ENCODE measurements around the gene ZNF185.
"Not testable (repeated sequence)": the region's sequence is repeated elsewhere in the genome, so short reads cannot be mapped to it uniquely, and the experiment has no call there.

ZNF185 gene

DNA sequence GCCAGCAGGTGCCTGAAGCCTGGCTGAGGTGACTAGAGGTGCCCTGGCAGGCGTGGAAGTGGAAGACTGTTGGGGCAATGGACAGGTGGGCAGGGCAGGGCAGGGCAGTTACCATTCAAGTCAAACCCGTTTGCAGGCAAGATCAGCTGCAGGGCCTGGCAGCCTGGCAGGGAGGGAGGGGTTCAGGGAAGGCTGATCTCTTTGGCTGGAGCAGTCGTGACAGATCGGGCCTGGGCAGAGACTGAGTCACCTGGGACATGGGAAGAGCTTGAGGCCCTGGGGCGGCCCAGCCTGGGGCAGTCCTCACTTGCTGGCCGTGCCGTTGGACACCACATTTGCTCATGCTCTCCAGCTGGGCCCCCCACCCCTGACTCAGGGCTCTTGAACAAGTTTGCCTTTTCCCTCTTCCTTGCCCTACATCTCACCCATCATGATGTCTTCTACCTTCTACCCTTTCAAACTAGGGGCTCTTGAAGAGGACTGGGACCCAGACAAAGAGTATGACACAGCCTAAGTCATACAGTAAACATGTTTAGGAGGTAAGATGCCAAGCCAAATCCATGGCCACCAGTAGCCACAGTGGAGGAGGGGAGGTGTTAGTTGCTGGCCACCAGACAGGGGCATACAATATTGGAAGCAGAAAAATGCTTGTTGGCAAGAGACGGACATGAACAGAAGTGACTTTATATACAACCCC lies 2.0 kb upstream of the ZNF185 start:
- no peak for DNase-seq

DNA sequence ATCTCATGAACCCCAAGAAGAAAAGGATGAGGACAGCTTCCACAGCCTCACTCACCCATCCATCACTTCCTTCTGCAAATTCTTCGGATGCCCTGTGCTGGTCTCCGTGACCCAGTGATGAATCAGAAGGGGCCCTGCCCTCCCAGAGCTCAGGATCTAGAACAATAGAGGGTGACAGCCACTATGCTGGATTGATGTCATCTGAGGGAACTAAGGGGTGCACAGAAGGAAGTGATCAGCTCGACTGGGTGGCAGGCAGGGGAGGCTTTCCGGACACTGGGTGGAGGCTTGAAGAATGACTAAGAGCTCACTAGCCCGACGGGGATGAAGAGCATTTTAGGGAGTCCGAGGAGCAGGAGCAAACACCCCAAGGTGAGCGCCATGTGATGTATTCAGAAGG lies 1.4 kb upstream of the ZNF185 start:
- no peak for DNase-seq

DNA sequence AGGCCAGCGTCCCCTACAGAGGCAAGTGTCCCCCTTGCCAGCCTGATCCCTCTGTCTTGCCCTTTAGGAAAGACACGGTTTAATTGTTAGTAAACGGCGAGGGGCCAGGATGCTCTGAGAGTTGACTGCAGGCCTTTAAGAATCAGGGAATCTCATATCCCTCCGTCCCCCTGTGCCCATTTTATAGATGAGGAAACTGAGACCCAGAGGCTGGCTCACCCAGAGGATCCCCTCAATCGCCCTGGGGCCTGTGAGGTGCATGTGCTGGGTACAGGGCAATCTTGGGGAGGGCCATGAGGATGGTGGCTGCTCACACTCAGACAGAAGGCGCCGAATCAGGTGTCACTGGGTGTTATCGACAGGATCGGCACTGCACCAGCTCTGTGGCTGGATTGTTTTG lies 575 bp downstream of the ZNF185 start:
- DNase-seq: no peak

DNA sequence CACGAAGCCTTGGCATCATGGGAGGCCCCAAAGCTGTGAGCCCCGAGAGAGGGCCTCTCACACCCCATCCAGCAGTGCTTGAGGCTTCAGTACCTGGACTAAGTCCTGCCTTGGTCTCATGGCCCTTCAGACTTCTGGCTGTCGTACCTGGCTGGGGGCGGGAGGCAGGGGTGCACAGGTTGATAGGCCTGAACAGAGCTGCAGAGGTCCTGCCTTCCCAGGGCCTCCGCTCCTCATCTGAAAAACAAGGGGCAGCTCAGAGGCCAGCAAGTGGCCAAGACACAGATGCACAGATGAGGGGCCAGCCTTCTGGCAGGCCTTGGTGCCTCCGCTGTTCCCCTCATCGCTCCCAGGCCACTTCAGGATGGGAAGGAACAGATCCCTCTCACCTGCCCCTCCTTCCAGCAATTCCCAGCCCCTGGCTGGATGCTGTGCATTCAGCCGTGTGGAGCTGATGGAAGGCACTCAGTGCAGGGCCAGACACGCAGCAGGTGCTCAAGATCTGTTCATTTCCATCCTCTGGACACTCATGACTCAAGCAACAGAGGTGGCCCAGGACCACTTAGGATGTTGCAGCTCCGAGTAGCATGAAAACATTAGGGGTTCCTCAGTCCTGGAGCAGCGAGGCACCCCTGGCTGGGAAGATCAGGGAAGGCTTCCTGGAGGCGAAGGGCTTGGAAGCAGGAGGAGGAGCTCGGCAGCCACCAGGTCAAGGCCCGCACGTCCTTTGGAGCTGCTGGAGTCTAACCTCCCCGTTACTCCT lies 1.4 kb downstream of the ZNF185 start:
- no peak for DNase-seq

DNA sequence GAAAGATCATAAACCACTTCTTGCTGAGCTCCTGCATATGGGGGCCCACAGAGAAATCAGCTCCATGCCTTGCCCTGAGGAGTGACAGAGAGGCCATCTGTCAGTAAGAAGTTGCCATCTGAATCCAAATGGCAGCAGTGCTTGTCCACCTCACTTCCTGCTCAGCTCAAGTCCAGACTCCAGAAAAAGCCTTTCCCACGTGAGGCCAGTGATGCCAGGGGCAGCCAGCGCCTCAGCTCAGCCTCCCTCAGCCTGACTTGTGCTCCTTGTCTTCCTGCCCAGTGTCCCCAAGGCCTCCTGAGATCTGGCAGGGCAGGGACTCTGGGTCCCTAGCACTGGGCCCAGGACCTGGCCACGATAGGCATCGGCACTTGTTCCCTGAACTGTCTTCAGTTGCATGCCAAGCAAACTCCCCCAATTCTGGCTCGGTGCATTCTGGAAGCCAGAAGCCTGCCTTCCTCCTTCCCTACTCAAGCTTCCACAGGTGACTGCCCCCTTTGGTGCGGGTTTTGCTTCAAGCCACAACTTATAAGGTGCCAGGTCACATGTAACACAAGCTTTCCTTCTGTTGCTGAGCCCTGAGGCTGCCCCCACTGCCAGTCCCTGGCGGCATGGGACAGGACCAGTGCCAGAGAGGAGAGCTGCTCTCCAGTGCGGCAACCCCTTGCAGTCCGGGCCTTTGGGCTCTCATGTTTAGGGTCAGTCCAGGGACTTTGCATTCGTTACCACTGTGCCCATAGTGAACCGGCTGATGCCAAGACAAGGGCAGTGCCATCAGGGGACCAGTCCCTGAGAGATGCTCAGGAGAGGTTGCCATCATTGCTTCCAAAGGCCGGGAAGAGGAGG lies 2.2 kb downstream of the ZNF185 start:
- no peak for DNase-seq

DNA sequence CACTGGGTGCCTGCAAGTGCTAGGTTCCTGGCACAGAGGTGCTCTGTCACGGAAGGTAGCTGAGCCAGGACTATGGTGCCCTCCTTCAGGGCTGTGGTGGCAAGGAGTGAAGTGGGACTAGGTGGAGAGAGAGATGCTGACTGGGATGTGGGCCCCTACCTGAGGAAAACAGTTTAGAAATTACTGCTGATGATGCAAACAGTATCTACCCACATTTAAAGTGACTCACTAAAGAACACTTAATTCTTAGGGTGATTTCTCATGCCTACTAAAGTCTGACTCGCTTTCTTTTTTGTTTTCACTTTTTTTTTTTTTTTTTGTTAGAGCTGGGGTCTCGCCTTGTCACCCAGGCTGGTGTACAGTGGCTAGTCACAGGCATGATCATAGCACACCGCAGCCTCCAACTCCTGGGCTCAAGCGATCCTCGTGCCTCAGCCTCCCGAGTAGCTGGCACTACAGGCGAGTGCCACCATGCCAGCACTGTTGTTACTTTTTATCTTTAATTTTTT lies 3.1 kb downstream of the ZNF185 start:
- no peak for DNase-seq

DNA sequence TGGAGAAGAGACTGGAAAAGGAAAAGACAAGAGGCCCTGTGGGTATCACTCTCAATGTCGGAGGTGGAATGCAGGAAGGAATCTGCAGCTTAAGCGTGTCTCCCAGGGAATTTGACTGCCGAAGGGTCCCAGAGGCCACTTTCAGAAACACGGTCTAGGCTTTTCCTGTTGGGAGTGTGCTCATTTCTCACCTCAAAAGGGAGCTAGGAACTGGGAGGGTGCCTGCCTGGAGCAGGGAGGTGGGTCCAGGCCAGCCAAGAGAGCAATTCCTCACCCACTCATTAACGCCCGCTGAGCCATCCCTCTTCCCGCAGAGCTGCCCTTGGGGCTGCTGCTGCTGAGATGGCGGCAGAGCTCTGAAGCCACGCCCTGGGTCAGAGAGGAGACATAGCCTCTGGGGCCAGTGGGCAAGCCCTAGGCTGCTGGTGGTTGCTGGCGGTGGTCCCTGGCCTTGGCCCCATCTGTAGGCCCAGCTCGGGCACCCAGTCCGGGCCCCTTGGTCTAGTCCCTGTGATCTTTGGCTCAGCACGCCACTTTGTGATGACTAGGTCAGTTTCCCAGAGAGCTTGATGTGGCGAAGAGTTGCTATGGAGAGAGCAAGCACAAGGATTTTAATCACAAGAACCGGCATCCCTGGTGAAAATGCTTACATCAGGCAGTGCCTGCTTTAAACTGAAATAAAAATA lies 4.1 kb downstream of the ZNF185 start:
- DNase-seq: no peak

DNA sequence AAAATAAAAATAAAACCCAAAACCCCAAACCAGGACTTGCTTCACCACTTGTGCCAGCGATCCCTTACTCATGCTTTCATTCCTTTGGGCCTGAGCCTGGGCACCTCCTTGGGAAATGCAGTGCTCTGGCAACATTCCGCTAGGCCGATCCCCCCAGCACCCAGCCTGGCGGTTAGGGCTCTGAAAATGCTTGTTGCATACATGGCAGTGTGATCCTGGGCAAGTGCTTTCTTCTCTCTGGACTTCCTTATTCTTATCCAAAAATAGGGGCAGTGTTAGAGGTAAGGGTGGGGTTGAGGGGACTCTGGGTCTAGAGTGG lies 4.6 kb downstream of the ZNF185 start:
- no peak for DNase-seq

DNA sequence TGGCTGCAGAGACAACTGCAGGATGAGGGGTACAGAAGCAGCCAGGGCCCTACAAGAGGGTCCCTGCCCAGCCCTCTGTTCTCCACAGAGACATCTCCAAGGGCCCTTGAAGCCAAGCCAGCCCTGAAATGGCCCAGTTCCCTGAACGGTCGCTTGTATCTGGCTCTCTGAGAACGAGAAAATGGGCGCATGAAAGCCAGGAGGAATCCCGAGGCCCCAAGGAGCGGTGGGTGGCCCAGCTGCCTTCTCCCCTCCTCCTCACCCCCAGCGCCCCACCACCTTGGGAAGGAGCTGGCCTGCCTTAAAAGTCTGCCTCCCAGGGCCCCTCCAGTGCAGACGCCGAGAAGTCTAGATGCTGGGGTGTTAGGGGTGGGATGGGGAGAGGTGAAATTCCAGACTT lies 5.7 kb downstream of the ZNF185 start:
- no peak for DNase-seq

DNA sequence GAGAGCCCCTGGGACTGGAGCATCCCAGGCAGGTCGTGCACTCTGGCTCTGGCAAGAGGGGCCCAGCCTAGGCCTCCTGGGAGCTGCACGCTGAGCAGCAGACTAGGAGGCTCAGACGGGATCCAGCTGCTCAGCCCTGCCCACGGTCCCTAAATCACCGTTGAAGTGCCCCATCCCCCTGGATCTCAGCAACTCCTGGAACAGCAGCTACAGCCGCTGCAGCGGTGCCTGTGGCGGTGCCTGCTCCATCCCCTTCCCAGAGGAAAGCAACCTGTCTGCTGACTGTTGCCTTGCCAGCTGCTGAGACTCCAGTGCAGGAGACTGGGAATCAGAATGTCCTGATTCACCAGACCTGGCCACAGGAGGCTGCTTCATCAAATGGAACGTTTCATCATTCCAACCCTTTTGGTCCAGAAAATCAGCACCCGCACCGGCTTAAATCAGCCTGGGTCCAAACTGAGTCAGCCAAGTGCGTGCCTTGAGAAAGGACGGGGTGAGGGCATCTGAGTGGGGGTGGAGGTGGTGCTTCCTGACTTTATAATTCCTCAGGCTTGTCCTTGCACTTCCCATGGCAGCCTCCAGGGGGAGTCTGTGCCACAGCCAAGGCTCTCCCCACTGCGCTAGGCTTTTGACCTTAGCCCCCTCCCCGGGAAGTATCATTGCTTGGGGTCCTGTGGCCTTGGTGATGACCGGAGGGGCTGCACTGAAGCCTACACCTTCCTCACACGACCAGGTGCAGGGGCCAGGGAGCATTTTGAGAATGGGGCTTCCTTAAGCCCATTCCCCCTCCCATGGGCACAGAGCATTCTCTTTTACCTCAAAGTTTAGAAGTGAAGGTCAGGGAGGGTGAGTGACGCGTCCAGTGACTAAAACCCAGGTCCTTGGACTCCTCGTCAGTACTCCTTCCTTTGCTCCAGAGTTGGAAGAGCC lies 6.5 kb downstream of the ZNF185 start:
- DNase-seq: peak; percentile 69

DNA sequence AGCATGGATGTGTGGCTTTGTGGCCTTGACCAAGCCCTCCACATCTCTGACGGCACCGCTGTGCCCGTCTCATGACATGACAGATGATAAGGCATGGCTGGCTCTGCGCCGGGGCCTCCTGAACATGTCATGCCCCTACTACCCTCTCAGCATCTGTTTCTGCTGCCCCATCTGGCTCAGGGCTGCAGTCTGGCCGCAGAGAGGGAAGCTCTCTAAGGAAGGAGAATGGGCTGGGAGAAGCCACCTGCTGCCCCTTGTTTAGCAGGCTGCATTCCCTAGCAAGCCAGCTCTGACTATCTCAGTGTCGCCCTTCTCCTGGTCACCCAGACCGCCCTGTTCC lies 7.2 kb downstream of the ZNF185 start:
- DNase-seq: peak; percentile 45

DNA sequence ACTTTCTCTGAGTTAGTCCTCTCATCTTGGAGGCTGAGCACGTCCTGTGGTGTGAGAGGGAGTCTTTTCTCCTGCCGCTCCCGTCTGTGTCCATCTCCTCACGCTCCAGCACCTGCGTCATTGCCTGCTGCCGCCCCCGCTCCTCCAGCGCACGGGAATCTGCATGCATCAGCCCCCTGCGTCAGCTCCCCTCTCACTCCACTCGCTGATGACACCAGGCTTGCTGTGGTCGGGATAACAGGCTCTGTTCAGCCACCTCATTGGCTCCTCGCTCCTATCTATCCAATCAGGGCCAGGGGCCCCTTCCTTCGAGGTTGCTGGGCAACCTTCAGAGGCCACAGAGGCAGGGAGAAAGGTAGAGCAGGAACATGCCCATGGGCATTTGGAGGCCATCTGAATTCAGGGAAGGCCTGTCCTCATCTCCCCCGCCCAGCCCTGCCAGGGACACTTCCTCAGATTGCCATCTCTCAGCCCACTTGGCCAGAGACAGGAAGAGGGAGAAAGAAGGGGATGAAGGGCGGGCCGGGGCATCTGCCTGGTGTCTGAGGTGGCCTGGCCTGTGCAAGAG lies 9.3 kb downstream of the ZNF185 start:
- peak; percentile 81 for DNase-seq

DNA sequence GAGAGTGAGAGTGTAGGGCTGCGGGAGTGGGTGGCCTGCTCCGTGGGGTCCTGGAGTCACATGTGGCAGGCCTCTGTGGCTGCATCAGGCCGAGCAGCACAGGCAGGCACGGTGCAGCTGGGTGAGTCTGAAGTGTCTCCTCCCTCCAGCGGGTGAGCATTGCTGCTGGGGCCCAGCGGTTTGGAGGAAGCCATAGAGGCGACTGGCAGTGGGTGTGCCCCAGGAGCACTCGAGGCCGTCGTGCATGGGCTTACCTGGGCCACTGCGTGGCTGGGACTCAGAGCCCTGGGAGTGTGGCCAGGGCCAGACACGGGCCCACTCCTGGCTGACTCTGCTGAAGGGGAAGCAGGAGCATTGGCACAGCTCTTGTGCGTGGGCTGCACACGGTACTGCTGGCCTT lies 10.6 kb downstream of the ZNF185 start:
- DNase-seq: no peak

DNA sequence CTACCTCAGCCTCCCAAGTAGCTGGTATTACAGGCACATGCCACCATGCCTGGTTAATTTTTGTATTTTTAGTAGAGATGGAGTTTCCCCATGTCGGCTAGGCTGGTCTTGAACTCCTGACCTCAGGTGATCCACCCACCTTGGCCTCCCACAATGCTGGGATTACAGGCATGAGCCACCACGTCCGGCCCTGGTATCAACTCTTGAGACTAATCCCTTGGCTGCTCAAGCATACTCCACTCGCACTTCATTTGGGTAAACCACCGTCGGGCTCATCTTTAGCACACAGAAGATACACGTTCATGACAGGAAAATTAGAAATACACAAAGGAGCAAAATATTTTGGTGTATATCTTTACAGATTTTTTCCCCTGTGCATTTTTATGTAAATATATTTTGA lies 12.2 kb downstream of the ZNF185 start:
- not testable (repeated sequence) for DNase-seq

DNA sequence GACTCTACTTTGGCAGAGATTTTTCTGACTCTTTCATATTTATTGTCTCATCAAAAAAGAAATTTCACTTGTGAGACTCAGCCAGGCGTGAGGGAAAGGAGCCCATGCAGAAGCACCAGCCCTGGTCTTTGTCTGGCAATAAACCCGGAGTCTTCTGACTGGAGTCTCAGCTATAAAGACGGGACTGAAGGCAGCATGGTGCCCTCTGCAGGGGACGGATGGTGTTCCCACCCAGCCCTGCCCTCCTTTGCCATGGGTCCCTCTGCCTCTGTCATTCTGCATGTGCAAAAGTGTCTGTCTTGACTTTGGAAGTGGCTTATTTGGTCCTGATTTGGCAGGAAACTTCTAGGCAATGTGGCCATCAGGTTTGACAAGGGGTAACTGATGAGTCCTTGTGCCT lies 14.2 kb downstream of the ZNF185 start:
- DNase-seq: no peak

DNA sequence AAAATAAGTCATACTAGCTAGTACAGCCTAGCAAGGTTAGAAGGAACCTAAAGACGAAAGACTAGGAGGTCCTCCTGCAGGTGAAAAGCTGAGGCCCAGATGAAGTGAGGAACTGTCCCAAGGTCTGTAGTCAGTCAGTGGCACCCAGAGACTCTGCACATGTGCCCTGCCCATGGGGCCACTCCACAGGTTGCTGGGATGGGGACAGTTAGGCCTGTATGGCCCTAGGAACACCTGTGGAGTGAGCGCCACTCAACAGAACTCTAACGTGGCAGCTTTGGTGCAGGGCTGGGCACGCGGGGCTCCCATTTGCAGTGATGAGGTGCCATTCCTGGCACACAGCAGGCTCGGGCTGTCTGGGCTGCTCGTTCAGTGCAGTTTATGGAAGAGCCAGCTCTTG lies 14.8 kb downstream of the ZNF185 start:
- no peak for DNase-seq

DNA sequence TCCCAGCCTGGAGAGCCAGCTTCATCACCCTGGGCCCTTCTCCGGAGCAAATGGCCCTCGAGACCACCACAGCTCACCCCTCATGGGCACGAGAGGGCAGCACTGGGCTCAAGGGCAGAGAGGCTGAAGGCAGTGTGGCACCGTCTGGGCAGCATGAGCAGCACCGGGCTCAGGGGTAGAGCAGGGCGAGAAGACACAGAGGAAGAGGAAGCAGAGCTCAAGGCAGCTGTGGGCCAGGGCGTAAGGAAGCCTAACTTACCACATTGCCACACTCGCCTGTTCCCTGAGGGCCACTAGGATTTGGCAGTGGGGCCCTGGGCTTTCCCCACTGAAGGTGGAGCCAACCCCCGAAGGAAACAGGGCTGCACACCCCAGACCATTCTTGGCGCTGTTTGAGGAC lies 15.5 kb downstream of the ZNF185 start:
- no peak for DNase-seq

DNA sequence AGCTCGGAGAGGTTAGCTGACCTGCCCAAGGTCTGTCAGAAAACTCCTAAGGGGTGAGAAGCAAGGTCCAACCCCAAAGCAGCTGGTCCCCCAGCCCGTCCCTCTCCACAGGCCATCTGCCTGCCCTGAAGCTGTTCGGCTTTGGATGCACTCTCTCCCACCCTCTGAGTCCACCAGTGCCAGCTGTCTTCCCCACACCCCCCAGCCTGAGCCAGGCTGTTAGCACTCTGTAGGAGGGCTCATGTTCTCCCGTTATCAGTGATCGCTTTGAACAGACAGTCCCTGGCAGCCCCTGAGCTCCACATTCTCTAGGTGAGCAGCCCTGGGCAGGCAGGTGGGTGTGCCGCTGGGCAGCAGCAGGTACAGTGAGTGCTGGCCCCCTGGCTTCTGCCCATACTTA lies 16.0 kb downstream of the ZNF185 start:
- DNase-seq: no peak

DNA sequence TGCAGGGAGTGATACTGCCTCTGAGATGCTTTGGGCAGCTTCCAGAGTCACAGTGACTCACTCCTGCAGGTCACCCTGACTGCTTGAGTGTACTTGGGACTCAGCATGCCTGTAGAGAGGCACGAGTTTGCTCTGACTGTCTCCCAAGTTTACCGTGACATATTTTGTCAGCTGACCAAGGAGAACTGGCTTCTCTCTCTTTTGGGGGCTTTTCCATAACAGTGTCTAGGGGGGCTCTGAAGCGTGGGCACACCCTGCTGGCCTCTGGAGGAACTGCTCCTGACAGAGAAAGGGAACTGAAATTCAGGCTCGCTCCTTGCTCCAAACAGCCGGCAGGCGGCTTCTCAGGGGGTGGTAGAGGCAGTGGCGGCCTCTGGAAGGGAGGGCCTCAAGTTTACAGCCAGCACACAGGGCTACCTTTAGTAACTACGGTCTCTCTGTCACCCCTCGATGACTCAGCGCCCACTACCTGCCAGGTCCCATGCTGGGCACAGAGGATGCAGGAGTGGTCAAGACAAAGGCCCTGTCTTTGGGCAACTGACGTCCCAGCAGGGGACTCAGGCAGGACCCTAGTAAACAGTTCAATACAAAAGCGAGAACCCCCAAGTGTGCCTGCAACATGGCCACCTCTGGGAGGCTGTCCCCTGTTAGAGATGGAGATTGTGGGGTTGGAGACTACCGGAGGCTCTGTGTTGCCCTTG lies 17.8 kb downstream of the ZNF185 start:
- DNase-seq: peak; percentile 77

DNA sequence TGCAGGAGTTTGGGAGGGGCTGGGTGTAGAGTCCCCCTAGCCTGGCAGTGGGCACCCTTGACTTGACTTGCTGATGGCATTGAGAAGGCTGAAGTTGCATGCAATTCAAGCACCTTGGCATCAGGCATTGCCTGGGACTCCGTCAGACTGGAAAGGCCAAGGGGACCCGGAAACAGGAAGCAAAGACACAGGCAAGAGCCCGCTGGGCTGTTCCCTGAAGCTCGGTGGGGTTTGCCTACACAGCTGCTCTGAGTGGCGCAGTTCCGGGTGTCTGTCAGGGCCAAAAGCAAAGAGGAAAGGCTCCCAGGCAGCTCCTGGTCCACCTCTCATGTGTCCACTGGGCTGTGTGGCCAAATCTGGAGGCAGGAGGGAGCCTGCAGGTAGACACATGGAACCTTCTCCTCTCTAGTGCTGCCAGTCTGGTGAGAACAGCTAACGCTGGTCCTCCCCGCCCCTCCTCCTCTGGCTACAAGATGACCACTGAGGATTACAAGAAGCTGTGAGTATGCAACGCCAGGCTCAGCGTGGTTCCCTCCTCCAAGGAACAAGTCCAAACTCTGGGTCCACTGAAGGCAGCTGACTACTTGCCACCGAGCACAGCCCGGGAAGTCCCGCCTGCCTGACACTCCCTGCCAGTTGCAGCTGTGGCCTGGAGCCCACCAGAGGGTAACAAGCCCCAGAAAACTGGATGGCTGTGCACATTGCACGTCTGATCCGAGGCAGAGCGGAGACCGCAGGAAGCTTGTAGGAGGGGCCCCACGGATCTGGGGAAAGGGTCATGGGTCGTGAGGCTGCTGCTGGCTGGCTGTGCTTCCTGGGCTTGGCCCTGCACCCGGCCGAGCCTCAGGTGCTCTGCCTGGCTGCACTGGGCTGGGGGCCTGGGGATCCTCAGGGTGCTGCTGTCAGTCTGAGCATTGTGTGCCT lies 20.1 kb downstream of the ZNF185 start:
- no peak for DNase-seq
